ENCODE data around the gene THEM5.

- TF ChIP-seq, protein P1, sequence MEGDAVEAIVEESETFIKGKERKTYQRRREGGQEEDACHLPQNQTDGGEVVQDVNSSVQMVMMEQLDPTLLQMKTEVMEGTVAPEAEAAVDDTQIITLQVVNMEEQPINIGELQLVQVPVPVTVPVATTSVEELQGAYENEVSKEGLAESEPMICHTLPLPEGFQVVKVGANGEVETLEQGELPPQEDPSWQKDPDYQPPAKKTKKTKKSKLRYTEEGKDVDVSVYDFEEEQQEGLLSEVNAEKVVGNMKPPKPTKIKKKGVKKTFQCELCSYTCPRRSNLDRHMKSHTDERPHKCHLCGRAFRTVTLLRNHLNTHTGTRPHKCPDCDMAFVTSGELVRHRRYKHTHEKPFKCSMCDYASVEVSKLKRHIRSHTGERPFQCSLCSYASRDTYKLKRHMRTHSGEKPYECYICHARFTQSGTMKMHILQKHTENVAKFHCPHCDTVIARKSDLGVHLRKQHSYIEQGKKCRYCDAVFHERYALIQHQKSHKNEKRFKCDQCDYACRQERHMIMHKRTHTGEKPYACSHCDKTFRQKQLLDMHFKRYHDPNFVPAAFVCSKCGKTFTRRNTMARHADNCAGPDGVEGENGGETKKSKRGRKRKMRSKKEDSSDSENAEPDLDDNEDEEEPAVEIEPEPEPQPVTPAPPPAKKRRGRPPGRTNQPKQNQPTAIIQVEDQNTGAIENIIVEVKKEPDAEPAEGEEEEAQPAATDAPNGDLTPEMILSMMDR (IDR thresholded peaks at IDR 0.05): no peak
- TF ChIP-seq POLR2A (IDR thresholded peaks at IDR 0.05): no peak
Observed at GRCh38 chr1:151893176-151893924, 39.8 kb upstream of the THEM5 start.
